LNCAP (cell line): ENCODE data around the gene FAM161A.

Source experiments
- CTCF ChIP-seq: fragments of 450-650 bp; IDR thresholded peaks from 2 replicates; pipeline ENCODE4 v1.5.1; 2017; ENCODE audit warnings: mild to moderate bottlenecking

The FAM161A gene

GRCh38 chr2:61853847-61854563, at the start of gene FAM161A:
TSS of gene FAM161A (minus strand) at chr2:61854060. CDS start at chr2:61854041, 19 bp downstream.
- no peak for TF ChIP-seq CTCF

GRCh38 chr2:61900281-61900680, 46.4 kb upstream of the FAM161A start:
- TF ChIP-seq CTCF = no peak

DNA sequence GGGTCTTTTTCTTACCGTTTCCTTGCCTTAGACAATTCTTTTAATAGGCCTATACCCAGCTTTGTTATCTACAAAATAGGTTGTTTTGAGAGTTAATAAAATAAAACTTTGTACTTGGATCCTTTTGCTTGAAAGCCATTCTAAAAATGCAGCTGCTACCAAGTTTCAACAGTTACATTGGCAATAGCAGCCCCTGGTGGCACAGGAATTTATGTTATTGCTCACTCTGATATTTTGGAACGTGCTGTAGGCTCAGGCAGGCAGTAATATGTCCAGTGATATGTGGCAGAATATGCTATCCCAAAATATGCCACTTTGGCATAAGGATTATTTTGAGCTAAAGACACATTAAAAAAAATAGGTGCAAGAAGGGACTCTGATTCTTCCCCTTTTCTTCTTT, 45.0 kb upstream of the FAM161A start:
- TF ChIP-seq CTCF = peak; percentile 41; the same call in 1 of the 2 replicates

DNA sequence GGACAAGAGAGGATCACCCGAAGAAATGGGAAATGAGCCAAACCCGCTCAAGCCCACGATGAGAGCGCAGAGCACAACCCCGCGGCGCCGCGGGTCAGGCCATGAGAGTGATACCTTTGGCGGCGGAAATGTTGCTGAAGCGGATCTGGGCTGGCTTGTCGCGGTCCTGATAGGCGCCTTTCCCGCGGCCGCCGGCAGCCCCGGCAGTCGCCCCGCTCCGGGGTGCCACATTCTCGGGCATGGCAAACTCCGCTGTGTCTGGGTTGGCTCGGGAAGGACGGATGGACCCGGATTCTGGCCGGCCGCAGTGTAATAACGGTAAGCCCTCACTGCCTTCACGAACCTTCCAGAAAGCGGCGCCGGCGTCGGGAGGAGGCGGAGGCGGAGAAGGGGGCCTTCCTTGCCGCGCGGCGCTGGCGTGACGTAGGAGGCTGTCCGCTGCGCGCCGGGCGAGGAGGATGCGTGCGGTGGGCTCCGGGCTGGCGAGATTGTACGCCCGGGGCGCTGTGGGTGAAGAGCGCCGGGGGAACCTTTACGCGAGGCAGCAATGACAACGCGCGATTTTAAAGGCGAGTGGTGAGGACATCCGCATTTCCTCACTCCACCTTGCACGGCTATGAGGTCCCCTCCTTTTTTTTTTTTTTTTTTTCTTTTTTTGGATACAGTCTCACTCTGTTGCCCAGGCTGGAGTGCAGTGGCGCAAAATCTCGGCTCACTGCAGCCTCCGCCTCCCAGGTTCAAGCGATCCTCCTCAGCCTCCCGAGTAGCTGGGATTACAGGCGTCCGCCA, 34.6 kb upstream of the FAM161A start, which contains the start of gene CCT4:
Gene CCT4 (minus strand): TSS at position 390 of the 789 bp plus-strand sequence. CDS start 149 bp downstream, at position 241.
- TF ChIP-seq CTCF = no peak

- TF ChIP-seq CTCF = no peak
These were observed 33.9 kb upstream of the FAM161A start for GRCh38 chr2:61887717-61888266.

DNA sequence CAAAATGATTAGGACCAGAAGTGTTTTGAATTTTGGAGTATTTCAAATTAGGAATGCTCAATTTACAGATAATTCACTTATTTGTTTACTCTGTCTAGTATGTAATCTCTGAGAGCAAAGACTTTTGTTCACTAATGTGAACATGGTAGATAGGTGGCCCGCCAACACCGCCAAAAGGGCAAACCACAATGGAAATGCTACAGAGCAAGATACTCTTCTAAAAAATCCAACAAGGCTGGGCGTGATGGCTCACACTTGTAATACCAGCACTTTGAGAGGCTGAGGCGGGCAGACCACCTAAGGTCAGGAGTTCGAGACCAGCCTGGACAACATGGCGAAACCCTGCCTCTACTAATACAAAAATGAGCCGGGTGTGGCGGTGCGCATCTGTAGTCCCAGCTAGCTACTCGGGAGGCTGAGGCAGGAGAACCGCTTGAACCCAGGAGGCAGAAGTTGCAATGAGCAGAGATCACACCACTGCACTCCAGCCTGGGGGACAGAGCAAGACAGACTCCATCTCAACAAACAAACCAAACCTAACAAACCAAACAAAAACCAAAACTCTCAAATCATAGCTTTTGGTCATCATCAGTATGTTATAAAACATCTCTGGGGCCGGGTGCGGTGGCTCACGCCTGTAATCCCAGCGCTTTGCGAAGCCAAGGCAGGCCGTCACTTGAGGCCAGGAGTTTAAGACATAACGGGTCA, 32.2 kb upstream of the FAM161A start:
- no peak for TF ChIP-seq CTCF

GRCh38 chr2:61882850-61883249, 29.0 kb upstream of the FAM161A start:
- TF ChIP-seq CTCF = no peak
